Tibial nerve (tissue), 4 donors: ENCODE measurements around the gene SSH2. TPM values are rescaled to one million over a fixed set of nuclear protein-coding genes. Genes with fewer than 3 reads are reported as not detected.

Source experiments
- DNase-seq, 2 donors: peaks; one replicate each; pipeline ENCODE4 v3.0.0-alpha.2; 2019; ENCODE audit warnings: low spot score in 2 of 2
- H3K27ac ChIP-seq, 4 donors: fragments of 200-600 bp; sonication (generic) in 3 of 4; one replicate each; pipeline ENCODE4 v1.5.1; 2017 to 2019; ENCODE audit warnings: mild to moderate bottlenecking in 1 of 4
- H3K27me3 ChIP-seq, 2 donors: fragments of 200-600 bp; sonication (generic) in 1 of 2; one replicate each; pipeline versions ENCODE4 v1.5.1 to v1.6.0; 2017 to 2019
- H3K36me3 ChIP-seq, 3 donors: fragments of 200-600 bp; sonication (generic); one replicate each; pipeline ENCODE4 v1.5.1; 2018 to 2019
- H3K4me1 ChIP-seq, 4 donors: fragments of 200-600 bp; sonication (generic) in 3 of 4; one replicate each; pipeline ENCODE4 v1.5.1; 2017 to 2019
- H3K4me3 ChIP-seq, 4 donors: fragments of 200-600 bp; sonication (generic) in 3 of 4; one replicate each; pipeline ENCODE4 v1.5.1; 2017 to 2019; ENCODE audit warnings: mild to moderate bottlenecking in 1 of 4, moderate library complexity in 1 of 4
- H3K9me3 ChIP-seq, 4 donors: fragments of 200-600 bp; sonication (generic) in 3 of 4; one replicate each; pipeline ENCODE4 v1.5.1; 2017 to 2019
- CTCF ChIP-seq, 5 experiments: fragments of 200-600 bp in 3 of 5; fragments of 450-650 bp in 2 of 5; sonication (generic) in 3 of 5; IDR thresholded peaks; one replicate each; pipeline ENCODE4 v1.5.1; 2016 to 2019; ENCODE audit warnings: antibody characterized with exemption in 5 of 5, mild to moderate bottlenecking in 3 of 5, moderate library complexity in 2 of 5
- EP300 ChIP-seq, 2 donors: sonication (generic); formaldehyde crosslinking; IDR thresholded peaks; one replicate each; pipeline ENCODE4 v1.6.1; 2017; ENCODE audit warnings: antibody characterized with exemption in 2 of 2, mild to moderate bottlenecking in 1 of 2
- POLR2A ChIP-seq, 2 donors: fragments of 450-650 bp; IDR thresholded peaks; one replicate each; pipeline ENCODE4 v1.6.1; 2017; ENCODE audit warnings: antibody characterized with exemption in 2 of 2, mild to moderate bottlenecking in 2 of 2, moderate library complexity in 2 of 2
- WGBS, 2 donors: methylation state at CpG; one replicate each; pipeline ENCODE4 v1.1.5; 2018; 5-methylcytosine and 5-hydroxymethylcytosine counted together
- total RNA-seq, 4 donors: library from RNA; depleted of rRNA; stranded (reverse); fragments of >200 nt; gene quantifications; one replicate each; pipeline ENCODE4 v1.1.0, GENCODE V29; 2016

SSH2 gene
- total RNA-seq, 4 donors from 2014 or later = 51.3 to 67.1 (median 55.7) TPM

GRCh38 chr17:29582254-29582765, 347.7 kb downstream of the SSH2 start:
- peaks cover 3 to 52% (median 12%) of the 10 kb centered on the region in 3 donors for H3K36me3 ChIP-seq
- peaks cover 0 to 98% (median 44%) of the 10 kb centered on the region in 4 donors for H3K4me1 ChIP-seq
- 62 to 70% methylated on average over 10 of the region's 10 CpGs for WGBS, 2 donors
- no peak for DNase-seq
- TF ChIP-seq CTCF (IDR thresholded peaks at IDR 0.05) = no peak
- TF ChIP-seq EP300 (IDR thresholded peaks at IDR 0.05) = no peak
- TF ChIP-seq POLR2A (IDR thresholded peaks at IDR 0.05) = no peak
- H3K27me3 ChIP-seq = no peaks in the 10 kb centered on the region
- H3K27ac ChIP-seq = peak overlapping the region; percentile 58 to 95 (median 86)
- no peak overlapping the region for H3K4me3 ChIP-seq
- no peaks in the 10 kb centered on the region for H3K9me3 ChIP-seq

GRCh38 chr17:29581583-29582253, 348.3 kb downstream of the SSH2 start:
- 83 to 93% methylated on average over 3 to 17 of the region's 20 CpGs for WGBS, 2 donors
- Histone ChIP-seq H3K4me1 (peaks cover 0 to 94% (median 43%) of the 10 kb centered on the region in 4 donors), H3K27me3 (no peaks in the 10 kb centered on the region), H3K36me3 (peaks cover 3 to 58% (median 18%) of the 10 kb centered on the region in 3 donors), H3K4me3 (no peak overlapping the region), H3K9me3 (no peaks in the 10 kb centered on the region), H3K27ac (peak overlapping the region; percentile 49 to 95 (median 86))
- TF ChIP-seq POLR2A (IDR thresholded peaks at IDR 0.05) (no peak), EP300 (IDR thresholded peaks at IDR 0.05) (no peak), CTCF (IDR thresholded peaks at IDR 0.05) (no peak)
- DNase-seq = no peak

DNA sequence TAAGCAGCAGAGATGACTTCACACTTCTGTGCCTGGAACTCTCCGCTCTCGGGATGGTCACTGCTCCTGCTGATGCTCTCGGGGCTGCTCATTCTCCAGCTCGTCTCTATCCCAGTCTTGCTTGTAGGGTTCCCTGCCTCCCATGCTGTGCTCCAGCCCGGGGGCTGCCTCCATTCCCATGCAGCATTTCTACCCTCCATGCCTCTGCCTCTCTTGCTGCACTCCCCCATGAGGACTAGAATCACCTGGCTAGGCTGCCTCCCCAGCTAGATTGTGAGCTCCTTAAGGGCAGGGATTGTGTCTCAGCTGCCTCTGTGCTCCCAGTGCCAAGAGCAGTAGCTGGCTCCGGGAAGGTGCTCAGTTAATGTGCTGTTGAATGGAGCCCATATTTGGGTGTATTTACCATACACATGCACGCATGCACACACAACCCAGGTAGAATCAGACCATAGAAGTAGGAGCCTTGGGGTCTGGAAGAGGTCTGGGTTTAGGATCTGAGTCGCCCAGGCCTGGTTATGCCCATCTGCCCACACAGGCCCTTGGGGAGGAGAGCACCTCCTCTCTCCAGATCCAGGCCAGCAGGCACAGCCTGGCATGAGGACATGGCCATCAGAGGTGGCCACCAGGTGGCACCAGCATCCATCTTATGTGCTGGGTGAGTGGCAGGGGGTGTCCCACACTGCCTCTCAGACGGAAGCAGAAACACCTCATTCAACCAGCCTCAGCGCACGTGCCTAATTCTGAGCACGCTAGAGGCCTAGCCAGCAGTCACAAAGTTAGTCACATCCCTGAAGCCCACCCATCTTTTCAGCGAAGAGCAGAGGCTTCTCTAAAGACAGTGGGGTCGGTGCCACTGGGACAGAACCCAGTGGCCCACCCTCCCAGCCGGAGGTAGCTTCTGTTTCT, 349.9 kb downstream of the SSH2 start:
- Histone ChIP-seq H3K27ac (peak overlapping the region in 3 of 4 donors; percentile 49 to 95 (median 93)), H3K27me3 (no peaks in the 10 kb centered on the region), H3K4me3 (no peak overlapping the region), H3K9me3 (no peaks in the 10 kb centered on the region), H3K36me3 (peaks cover 3 to 74% (median 26%) of the 10 kb centered on the region in 3 donors), H3K4me1 (peaks cover 0 to 78% (median 30%) of the 10 kb centered on the region in 4 donors)
- WGBS, 2 donors = 53 to 77% methylated on average over 9 to 15 of the region's 15 CpGs
- TF ChIP-seq CTCF (IDR thresholded peaks at IDR 0.05) (peak; percentile 81 to 98 (median 85)), POLR2A (IDR thresholded peaks at IDR 0.05) (no peak), EP300 (IDR thresholded peaks at IDR 0.05) (peak in 1 of 2 donors; percentile 79)
- peak; percentile 83 to 91 for DNase-seq

GRCh38 chr17:29578626-29579485, 351.2 kb downstream of the SSH2 start:
- no peaks in the 10 kb centered on the region for H3K9me3 ChIP-seq
- peak overlapping the region in 2 of 4 donors; percentile 62 to 93 for H3K27ac ChIP-seq

More at GRCh38 chr17:29578626-29579485, 351.2 kb downstream of the SSH2 start:
- no peak for TF ChIP-seq POLR2A (IDR thresholded peaks at IDR 0.05)
- no peak for DNase-seq
- no peak overlapping the region for H3K4me3 ChIP-seq
- H3K36me3 ChIP-seq = peaks cover 3 to 87% (median 26%) of the 10 kb centered on the region in 3 donors
- WGBS, 2 donors = 87 to 88% methylated on average over 13 to 14 of the region's 14 CpGs
- H3K4me1 ChIP-seq = peaks cover 0 to 77% (median 19%) of the 10 kb centered on the region in 4 donors
- H3K27me3 ChIP-seq = no peaks in the 10 kb centered on the region
